HG02840 (cell line): ENCODE data around the gene LFNG.

Experiments used
- ATAC-seq: cut with Tn5 transposase; IDR thresholded peaks from one replicate; pipeline ENCODE4 v1.9.1; 2021; ENCODE audit warnings: mild to moderate bottlenecking, moderate library complexity, moderate number of reproducible peaks; ENCODE audit not compliant: unreplicated experiment, low FRiP score

Gene LFNG

DNA sequence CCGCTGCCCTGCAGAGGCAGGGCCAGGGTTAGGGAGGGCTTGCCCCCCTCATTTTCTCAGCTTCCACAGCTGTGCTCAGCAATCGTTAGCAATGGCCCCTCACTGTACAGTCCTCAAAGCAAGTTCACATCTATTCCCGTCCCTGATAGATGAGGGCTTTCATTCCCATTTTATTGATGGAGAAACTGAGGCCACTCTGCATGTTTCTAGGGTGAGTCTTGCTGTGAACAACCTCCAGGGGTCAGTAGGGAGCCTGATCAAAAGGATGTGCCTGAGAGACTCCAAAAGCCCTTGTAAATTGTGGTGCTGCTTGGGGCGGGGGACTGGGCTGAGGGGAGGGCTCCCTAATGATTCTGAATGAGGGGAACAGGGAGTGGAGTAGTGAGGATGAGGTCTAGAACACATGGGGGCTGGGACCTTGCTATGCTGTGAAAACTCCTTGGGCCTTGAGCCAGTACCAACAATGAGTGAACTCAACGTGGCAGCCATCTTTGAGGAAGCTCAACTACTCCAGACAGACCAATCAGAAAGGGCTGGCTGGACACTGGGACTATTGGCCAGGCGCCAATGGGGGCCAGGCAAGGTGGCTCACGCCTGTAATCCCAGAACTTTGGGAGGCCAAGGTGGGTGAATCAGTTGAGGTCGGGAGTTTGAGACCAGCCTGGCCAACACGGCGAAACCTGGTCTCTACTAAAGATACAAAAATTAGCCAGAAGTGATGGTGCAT, 36.7 kb upstream of the LFNG start:
- no peak for ATAC-seq

DNA sequence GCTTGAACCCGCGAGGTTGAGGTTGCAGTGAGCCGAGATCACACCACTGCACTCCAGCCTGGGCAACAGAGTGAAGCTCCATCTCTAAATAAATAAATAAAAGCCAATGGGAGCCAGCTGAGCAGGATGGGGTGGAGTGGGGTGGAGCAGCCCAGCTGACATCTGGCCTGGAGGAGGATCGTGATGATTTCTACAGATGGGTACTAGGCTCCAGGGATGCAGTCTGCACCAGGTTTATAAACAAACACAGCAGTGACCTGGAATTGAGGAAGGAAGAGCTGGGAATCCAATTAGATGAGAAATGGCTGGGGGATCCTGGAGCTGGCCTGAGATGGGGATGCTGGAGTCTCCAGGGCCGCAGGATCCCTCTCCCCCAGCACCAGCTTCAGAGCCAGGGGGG, 36.1 kb upstream of the LFNG start:
- ATAC-seq, result no peak

DNA sequence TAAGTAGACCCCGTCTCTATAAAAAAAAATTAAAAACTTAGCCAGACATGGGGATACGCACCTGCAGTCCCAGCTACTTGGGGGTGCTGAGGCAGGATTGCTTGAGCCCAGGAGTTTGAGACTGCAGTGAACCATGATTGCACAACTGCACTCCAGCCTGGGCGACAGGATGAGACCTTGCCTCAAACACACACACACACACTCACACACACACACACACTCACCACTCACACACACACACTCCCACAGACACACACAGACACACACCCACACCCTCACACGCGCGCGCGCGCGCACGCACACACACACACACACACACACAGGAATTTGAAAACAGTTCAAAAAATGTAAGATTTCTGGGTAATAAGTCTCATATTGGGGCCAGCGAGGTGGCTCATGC, 34.7 kb upstream of the LFNG start:
- no peak for ATAC-seq

DNA sequence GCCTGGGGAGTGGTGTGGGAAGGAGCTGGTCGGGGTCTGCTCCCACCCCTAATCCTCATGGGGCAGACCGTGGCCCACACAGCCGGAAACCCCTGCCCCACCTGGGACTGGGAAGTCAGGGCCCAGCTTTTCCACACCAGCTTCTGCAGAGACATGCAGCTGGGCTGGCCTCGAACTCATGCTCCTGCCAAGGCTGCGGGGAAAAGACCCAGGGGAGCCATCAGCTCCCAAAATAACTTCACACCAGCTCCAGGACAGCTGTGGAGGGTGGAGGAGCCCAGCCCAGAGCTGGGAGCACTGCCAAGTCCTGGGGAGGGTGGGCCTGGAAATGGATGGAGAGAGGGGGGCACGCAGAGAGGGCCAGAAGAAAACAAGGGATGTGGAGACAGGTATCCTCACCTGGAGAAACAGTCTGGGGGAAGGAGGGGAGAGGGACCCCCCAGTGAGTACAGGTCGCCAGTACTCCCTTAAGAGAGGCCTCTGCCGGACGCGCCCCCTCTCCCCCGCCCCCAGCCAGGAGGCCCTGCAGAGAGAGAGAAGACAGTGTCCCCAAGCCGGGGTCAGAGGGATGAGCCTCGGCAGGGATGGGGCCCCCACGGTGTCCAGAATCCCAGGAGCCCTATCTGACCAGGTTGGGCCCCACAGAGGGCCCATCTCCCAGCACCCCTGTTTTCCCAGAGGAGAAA, 31.8 kb upstream of the LFNG start:
- ATAC-seq, result no peak

DNA sequence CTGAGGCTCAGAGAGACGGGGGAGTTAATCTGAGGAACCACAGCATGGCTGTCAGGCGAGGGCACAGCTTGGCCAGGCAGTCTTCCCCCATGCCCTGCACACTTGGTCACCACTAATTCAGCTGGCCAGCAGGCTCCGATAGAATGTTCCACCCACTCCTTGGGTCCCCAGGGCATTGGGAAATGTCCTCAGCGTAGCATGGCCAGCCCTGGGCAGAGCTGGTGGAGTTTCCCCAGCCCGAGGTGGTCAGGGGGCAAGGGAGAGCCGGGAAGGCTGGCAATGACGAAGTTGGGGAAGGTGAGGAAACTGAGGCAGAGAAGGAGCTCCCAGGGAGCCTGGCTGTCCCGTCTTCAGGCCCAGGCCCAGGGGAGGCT, 31.3 kb upstream of the LFNG start:
- no peak for ATAC-seq

DNA sequence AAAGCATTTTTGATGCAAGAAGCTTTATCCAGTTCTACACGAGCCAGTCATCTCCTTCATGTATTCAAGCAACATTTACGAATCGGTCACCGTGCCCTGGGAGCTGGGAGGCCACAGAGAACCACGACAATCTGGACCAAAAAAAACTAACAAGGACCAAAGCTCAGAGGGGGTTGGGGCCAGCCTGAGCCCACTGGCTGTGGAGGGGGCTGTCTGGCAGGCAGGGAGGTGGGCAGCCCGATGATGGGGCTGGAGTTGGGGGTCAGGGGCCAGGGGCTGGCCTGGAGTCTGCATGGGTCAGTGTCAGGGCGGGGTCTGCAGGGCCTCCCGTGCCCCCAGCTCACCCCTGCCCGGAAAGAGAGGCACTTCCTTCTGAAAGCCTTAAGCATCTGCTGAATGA, 30.9 kb upstream of the LFNG start:
- no peak for ATAC-seq

DNA sequence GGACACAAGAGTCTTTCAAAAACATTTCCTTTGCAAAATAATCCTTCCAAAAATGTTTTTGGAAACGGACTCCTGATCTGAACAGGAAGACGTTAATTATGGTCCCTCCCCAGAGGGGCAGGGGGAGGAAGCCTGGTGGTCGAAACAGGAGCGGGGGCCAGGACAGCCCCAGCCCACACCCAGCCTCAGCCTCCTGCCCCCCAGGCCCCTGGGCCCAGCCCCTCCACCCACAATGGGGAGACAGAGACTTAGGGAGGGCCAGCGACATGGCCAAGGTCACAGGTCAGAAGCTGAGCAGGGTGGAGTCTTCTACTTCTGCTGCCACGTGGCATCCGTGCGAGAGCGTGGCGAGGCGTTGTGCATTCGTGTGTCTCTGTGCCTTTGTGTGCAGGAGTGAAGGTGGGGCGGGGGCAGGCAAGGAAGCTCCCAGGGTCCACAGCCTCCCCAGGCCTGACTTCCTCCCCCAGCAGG, 29.4 kb upstream of the LFNG start:
- ATAC-seq, result no peak

DNA sequence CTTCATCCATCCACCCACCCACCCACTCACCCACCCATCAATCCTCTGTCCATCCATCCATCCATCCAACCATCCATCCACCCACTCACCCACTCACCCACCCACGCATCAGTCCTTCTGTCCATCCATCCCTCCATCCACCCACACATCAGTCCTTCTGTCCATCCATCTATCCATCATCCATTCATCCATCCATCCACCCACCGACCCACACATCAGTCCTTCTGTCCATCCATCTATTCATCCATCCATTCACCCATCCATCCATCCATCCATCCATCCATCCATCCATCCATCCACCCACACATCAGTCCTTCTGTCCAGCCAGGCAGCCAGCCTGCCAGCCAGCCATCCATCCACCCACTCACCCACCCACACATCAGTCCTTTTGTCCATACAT, 27.5 kb upstream of the LFNG start:
- no peak for ATAC-seq

DNA sequence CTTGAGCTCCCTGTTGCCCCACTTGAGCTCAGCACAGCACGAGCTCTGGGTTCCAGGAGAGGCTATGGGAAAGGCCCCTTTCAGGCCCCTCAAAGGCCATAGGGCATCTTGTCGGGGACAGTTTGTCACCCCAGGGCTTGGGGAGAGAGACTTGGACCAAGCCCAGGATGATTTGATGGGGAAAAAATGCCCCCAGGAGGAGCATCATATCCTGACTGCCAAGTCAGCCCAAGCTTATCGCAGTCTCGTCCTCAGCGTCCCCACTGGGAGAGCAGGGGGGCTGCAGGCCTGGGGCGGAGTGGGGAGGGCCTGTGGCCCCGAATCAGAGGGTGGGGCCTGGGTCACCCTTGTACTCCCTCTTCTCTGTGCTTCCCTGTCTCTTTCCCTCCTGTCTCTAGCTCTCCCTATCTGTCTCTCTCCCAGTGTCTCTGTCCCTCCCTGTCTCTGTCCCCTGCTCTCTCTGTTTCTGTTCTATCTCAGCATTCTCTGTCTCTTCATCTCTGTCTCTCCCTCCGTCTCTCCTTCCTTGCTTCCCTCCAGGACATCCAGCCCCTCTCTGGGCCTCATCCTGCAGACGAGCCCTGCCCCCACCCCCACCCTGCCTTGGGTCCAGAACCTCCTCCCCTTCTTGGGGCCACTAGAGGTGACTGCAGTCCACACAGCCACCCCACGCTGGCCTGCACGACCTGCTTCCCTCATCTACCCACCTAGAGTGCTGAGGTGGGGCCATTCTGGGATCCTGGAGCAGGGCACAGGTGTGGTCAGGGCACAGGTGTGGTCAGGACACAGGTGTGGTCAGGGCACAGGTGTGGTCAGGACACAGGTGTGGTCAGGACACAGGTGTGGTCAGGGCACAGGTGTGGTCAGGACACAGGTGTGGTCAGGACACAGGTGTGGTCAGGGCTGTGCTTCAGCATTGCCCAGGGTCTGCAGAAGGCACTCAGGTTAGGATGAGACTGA, 26.1 kb upstream of the LFNG start:
- ATAC-seq, result no peak

DNA sequence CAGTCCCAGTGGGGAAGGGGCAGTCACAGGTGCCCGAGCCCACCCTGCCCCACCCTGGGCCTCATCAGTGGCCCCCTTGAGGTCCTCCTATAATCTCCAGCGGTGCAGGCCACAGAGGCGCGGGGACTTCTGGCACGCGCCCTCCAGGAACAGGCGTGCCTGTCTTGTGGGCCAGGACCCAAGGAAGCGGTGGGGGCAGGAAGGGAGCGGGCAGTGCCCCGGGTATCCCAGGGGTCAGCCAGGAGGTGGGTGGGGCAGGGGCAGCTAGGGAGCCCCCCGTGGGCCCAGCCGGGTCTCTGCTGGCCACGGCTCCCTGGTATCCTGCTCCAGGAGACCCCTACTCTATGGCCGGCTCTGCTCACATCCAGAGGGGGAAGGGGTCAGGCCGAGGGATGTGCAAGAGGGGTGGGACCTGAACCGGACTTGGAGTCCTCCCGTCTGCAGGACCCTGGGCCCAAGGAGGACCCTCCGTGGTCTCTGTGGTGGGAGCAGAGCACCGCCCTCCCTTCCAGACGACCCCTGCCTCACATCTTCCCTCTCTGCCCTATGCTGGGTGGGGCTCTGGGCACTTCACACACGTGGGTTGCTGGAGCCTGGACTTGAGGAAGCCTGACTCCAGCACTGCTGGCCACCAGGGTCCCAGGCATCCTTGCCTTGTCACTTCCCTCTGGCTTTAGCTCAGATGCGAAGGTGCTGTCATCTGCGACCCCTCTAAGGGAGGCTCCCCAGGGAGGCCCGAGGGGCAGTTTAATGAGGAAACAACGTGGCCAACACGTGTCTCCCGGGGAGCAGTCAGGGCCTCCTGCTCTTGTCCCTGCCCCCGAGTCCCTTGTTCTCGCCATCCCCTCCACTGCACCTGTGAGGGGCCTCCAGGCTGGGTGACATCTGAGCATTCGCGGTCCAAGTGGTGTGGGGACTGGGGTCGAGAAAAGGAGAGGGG, 25.1 kb upstream of the LFNG start:
- no peak for ATAC-seq

DNA sequence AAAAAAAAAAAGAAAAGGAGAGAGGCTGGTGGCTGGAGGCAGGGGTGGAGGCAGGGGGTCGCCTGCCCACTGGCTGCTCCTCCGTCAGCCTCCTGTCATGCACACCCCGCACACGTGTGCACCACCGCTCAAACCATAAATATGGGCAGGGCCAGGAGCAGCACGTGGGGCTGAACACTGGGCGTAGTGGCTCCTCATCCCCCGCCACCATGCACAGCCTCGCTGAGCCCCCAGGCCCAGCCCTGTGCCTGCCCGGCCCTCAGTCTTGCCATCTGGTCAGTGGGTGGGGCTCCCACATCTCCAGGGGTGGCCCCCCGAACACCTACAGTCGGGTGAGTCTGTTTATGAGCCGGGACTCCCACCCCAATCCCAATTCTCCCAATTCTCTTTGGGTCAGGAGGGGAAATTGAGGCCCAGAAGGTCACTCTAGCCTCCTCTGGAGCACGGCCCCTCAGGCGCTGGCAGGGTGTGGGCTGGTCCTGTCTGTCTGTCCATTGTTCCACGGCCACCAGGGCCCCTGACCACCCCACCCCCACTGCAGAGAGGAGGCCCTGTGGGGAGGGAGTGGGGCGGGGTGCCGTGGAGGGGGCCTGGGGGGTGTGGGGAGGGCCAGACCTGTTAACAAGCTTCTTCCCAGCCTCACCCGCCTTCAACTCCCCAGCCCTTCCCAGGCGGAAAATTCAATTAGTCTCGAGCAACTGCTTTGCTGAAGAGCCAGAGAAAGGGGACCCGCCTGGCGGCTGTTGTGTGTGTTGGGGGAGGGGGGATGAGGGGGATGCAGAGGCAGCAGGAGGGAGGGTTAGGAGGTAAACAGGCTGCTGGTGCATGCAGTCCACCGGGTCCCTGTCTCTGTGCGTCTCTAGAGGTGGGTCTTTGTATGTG, 23.9 kb upstream of the LFNG start:
- ATAC-seq, result no peak

DNA sequence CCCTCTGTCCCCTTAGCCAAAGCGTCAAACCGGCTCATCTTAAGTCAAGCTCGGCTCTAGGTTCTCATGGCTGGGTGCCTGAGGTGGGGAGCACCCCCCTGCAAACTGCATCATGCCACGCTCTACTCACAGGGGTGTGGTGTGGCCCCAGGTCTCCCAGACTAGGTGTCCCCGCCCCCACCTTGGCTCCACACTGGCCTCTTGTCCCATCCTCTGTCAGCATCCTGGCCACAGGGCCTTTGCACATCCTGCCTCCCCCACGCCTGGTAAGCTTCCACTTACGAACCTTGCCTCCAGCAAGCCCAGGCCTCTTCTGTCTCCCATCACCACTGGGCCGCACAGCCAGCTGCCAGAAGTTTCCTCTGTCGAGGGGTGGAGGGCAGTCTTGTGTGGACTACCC, 23.2 kb upstream of the LFNG start:
- ATAC-seq, result no peak

DNA sequence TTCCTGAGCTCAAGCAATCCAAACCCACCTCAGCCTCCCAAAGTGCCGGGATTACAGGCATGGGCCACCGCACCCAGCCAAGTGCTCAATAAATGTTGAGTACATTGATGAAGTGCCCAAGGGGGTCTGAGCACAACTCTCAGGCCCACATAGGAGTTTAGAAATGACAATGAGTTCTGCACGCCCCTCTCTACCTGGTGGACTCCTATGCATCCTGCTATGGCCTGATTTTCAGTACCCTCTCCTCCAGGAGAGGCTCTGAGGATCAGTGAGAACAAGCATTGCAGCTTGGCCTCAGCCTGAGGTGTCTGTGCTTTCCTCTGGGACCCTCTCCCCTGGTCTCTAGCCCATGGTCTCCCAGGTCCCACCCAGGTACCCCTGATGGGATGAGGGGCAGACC, 22.5 kb upstream of the LFNG start:
- no peak for ATAC-seq

DNA sequence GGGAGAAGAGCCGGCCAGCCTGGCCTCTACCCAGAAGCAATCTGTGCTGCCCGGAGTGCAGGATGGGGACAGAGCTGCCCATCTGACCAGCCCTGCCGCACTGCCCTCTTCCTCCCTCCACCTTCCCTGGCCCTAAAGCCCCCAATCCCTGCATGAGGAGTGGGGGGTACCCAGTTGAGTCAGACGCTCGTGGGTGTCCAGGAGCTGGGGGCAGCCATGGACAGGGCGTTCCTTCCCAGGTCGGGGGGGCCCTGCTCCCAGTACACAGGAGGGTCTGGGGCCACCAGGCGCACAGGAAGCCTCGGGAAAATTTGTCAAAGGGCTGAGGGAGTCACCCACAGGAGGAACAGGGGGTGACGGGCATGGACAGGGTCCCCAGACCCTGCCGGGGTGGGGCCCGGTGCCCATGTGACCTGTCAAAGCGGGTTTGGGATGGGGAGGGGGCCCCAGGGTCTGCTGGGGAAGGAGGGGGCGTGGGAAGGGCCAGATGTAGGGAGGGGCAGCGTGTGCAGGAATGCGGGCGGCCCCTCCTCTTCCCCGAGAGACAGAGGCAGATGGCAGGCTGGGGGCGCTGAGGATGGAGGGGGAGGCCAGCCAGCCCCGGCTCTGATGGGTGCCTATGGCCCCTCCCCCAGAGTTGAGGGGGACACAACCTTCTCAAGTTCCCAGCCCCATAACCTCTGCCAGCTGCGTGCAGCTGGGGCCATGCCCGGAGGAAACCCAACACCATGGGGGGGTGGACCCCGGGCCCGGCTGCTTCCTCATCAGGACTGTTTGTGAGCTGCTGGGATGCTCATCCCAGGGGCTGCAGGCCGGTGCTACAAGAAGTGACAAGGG, 21.9 kb upstream of the LFNG start:
- no peak for ATAC-seq

DNA sequence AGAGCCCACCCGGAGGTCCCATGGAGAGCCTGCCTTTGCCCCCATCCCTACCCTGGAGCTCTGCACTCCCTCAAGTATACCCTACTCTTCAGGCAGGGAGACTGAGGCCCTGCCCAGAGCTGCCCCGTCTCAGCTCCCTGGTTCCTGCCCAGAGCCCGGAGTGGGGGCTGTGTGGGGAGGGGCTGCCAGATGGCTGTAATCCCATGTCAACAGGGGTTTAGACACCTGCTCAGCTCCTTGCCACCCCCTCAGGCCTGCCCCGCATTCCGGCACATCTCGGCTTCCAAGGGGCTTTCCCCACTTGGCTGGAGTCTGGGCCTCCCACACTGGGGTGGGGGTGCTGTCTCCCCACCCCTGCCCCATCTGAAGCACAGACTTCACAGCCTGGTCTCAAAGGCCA, 20.9 kb upstream of the LFNG start:
- ATAC-seq, result no peak

DNA sequence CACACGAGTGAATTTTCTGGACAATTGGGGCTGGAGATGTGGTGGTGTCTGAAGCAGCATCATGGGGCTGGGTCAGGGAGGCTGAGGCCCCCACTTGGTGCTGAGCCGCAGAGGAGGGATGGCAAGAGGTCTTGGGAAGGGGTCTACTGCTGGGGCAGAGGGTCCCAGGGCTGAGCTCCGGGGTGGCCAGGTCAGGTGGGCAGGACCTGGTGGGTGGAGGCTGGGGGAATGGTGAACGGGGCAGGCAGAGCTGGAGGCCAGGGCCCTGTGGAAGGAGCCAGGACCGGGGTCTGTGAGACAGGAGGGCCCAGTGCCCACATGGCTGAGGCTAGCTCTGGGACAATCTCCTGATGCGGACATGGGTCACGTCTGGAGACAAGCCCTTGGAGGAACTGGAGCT, 20.4 kb upstream of the LFNG start:
- no peak for ATAC-seq

DNA sequence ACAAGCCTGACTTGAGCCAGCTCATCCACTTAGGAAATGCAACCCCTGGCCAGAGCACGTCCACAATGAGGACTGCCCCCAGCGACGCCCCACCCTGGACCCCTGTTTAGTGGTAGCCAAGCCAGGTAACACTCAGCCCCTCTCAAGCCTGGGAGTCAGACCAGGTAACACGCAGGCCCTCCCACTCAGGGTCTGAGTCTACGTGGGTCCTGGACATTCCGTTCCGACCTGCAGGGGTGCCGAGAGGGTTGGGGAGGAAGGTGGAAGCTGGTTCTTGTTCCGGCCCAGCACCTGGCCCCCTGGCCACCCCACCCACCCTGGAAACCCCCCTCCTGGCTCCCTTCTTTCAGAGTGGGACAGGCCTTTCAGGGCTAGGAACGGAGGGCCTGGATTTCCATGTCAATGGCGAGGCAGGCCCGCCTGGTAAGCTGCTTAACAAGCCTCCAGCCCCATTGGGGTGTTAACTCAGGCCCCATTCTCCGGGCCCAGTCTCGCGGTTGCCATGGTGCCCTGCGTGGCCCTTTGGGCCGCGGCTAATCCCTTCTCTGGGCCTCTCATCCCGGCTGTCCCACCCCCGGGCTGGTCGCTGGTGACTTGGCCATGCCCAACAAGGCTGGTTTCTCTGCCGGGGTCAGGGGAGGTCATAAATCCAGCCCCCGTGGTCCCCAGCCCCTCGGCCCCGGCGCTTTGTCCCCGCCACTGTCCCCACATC, 19.7 kb upstream of the LFNG start:
- ATAC-seq, result no peak

DNA sequence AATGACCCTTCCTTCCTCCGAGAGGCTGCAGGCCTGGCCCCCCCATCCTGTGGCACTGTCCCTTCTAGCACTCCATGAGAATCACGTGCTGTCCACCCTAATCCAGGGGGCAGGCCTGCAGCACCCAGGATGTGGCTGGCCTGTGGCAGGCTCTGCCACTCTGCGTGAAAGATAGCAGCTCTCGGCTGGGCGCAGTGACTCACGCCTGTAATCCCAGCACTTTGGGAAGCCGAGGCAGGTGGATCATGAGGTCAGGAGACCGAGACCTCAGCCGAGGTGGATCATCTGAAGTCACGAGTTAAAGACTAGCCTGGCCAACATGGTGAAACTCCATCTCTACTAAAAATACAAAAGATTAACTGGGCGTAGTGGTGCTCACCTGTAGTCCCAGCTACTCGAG, 18.9 kb upstream of the LFNG start:
- ATAC-seq, result no peak
